GM06990 (cell line): ENCODE data around the gene ANK3.

Experiments used
- DNase-seq: peaks from one replicate; pipeline ENCODE4 v3.0.0-alpha.2; 2011; ENCODE audit not compliant: insufficient read length; ENCODE audit errors: extremely low read depth
- H3K27me3 ChIP-seq: replicated peaks from 2 replicates; pipeline ENCODE4 v1.6.0; 2011; ENCODE audit warnings: low read length; ENCODE audit not compliant: control insufficient read depth, insufficient read depth
- H3K36me3 ChIP-seq: 2 replicates; pipeline ENCODE4 v1.5.1; 2011; ENCODE audit warnings: low read length; ENCODE audit not compliant: control insufficient read depth, insufficient read depth
- H3K4me3 ChIP-seq: replicated peaks from 2 replicates; pipeline ENCODE4 v1.5.1; 2011; ENCODE audit warnings: low read depth, mild to moderate bottlenecking, control low read depth, low read length
- TF ChIP-seq, protein P1 (sequence below): IDR thresholded peaks from 2 replicates; pipeline ENCODE4 v1.5.1; 2011; ENCODE audit warnings: low read length, control low read depth, mild to moderate bottlenecking, inconsistent platforms; ENCODE audit not compliant: insufficient read depth, poor library complexity, severe bottlenecking

Gene ANK3

GRCh38 chr10:60291344-60291930 is 98.2 kb downstream of the ANK3 start:
- Histone ChIP-seq H3K27me3 (no peaks in the 10 kb centered on the region), H3K36me3 (no peaks in the 10 kb centered on the region)
- TF ChIP-seq, protein P1, sequence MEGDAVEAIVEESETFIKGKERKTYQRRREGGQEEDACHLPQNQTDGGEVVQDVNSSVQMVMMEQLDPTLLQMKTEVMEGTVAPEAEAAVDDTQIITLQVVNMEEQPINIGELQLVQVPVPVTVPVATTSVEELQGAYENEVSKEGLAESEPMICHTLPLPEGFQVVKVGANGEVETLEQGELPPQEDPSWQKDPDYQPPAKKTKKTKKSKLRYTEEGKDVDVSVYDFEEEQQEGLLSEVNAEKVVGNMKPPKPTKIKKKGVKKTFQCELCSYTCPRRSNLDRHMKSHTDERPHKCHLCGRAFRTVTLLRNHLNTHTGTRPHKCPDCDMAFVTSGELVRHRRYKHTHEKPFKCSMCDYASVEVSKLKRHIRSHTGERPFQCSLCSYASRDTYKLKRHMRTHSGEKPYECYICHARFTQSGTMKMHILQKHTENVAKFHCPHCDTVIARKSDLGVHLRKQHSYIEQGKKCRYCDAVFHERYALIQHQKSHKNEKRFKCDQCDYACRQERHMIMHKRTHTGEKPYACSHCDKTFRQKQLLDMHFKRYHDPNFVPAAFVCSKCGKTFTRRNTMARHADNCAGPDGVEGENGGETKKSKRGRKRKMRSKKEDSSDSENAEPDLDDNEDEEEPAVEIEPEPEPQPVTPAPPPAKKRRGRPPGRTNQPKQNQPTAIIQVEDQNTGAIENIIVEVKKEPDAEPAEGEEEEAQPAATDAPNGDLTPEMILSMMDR: no peak

DNA sequence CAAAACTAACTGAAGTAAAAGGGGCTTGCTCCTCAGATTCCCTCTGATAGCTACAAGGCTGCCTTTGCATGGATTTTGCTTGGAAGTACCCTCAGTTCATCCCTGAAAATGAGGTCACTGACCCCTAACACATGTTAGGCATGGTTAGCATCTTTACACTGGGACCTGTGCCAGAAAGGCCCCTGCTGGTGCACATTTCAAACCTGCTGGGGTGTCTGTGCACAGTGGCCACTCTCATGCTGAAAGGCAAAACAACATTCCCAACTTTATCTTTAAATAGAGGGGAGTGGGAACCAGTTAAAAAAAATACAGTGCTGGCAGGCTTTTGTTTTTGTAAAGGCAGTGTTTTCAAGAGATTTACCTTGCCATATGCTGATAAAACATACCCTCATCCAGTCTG is 99.1 kb downstream of the ANK3 start:
- no peak overlapping the region for H3K4me3 ChIP-seq

More at GRCh38 chr10:60291344-60291930, 98.2 kb downstream of the ANK3 start:
- DNase-seq: no peak
- H3K4me3 ChIP-seq: no peak overlapping the region

GRCh38 chr10:60289800-60290199 is 99.9 kb downstream of the ANK3 start:
- no peak for DNase-seq
- TF ChIP-seq, protein P1: no peak
- Histone ChIP-seq H3K4me3 (no peak overlapping the region), H3K27me3 (no peaks in the 10 kb centered on the region), H3K36me3 (no peaks in the 10 kb centered on the region)

More for the DNA sequence above, 99.1 kb downstream of the ANK3 start:
- H3K36me3 ChIP-seq: no peaks in the 10 kb centered on the region
- no peaks in the 10 kb centered on the region for H3K27me3 ChIP-seq
- TF ChIP-seq, protein P1: no peak
- DNase-seq: no peak

- TF ChIP-seq, protein P1: no peak
- Histone ChIP-seq H3K36me3 (no peaks in the 10 kb centered on the region), H3K27me3 (no peaks in the 10 kb centered on the region), H3K4me3 (no peak overlapping the region)
- no peak for DNase-seq
These were observed 101.4 kb downstream of the ANK3 start for GRCh38 chr10:60288256-60288655.

GRCh38 chr10:60286559-60286958 is 103.1 kb downstream of the ANK3 start:
- TF ChIP-seq, protein P1: no peak
- Histone ChIP-seq H3K36me3 (no peaks in the 10 kb centered on the region), H3K4me3 (no peak overlapping the region), H3K27me3 (no peaks in the 10 kb centered on the region)
- DNase-seq: no peak

DNA sequence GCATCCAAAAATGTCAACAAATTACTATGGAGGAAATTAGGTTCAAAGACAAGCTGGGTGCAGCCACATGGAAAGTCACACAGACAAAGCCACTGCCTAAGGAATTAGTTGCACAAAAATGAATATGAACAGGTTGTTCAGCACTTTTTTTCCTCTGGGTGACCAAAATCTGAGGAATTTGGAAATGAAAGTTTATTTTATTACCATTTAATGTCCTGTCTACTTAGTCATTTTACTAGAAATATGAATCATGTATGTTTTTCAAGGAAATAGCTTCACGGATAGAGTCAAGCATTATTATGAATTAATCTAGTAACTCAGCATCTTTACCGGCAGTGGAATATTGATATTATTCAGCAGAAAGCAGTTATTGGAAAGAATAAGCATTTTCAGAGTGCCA is 106.3 kb downstream of the ANK3 start:
- H3K36me3 ChIP-seq: no peaks in the 10 kb centered on the region
- TF ChIP-seq, protein P1: no peak
- no peaks in the 10 kb centered on the region for H3K27me3 ChIP-seq
- H3K4me3 ChIP-seq: no peak overlapping the region
- DNase-seq: no peak
